LHCN-M2 (cell line): ENCODE measurements around the gene ACVR2B. TPM values are rescaled to one million over a fixed set of nuclear protein-coding genes. Genes with fewer than 3 reads are reported as not detected.

Experiments
- DNase-seq: peaks from one replicate; pipeline ENCODE4 v3.0.0-alpha.2; 2012; ENCODE audit warnings: low read depth
- total RNA-seq: library from RNA; depleted of rRNA; stranded (reverse); fragments of >200 nt; gene quantifications from 2 replicates; pipeline ENCODE4 v1.2.3, GENCODE V29; 2014; rRNA removed

Gene ACVR2B
- total RNA-seq, 1 experiment from 2014 or later: 1.7 TPM

DNA sequence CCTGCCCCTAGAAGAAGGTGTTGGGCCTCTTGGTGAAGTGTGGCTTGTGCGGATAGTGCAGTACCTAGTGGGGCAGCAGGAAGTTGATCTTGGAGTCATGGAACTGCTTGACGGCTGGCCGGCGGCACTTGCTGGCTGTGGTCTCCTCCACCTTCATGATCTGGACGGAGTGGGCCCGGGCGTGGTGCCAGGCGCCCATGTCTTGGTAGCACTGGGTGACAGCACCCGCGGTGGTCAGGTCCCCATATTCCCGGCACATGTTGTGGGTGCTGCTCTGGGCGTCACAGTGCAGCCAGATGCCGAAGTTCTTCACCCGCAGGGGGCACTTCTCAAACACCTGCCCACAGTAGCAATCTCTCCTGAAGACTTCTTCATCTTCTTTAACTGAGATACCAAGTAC is 73.1 kb downstream of the ACVR2B start:
- DNase-seq: no peak

DNA sequence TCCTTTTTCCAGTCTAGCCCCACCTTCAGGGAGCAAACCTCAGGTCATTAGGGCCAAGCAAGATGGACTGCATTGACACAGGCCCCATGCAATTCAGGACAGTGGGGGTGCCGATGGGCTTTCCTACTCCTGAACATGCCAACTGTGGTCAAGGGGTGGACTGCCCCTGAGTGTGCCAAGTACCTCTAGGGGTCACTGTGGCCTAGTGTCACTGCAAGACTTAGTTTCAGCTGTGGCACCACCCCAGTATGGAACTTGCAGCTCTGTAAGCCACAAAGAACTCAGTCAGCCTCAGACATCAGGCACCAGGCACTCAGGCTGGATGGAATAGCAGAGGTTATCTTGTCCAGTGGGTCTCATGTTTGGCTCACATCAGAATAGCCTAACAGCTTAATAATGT is 74.8 kb downstream of the ACVR2B start:
- peak; percentile 67 for DNase-seq

DNA sequence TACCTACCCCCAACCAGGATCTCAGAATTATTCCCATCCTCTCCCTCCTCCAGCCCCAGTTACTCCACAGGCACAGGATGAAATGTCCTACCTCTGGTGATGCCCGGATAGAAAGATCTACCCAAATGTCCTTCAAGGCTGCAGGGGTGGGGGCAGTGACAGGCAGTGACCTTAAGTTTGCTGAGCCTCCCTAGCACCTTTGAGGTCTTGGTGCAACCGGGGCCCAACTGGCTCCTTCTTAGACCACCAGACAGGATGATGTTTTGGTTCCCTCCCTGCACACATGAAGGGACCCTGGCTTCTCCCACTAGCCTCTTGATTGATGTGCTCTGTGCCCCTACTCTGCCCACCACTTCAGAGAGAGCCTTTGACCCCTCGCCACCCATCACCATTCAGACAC is 78.8 kb downstream of the ACVR2B start:
- no peak for DNase-seq

DNA sequence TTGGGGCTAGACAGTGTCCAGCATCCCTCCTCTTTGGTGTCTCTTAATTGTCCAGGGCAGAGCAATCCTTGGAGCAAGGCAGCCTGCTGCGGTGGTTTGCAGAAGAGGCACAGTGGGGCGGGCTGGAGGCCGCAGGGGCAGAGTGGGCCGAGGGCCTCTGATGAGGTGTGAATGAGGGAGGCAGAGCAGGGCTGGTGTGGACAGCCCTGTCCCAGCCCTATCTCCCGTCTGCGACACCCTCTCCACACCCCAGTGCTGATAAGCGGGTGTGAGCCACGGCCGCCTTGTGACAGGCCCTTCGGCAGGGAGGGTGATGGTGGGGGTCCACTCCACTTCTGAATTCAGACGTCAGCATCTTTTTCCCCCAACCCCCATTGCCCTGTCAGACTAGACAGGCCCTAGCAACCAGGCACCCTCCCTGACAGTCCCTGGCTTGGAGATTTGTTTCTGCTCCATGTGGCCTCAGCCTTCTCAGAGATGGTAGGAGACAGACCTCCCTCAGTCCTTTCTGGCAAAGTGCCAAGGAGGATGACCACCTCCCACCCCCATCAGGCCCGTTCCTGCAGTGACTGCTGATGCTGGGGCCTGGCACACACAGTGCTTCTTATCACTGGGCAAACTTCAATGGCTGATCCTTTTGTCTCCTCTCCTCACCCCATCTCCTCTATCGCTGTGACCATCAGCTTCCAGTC is 79.7 kb downstream of the ACVR2B start:
- DNase-seq: no peak

DNA sequence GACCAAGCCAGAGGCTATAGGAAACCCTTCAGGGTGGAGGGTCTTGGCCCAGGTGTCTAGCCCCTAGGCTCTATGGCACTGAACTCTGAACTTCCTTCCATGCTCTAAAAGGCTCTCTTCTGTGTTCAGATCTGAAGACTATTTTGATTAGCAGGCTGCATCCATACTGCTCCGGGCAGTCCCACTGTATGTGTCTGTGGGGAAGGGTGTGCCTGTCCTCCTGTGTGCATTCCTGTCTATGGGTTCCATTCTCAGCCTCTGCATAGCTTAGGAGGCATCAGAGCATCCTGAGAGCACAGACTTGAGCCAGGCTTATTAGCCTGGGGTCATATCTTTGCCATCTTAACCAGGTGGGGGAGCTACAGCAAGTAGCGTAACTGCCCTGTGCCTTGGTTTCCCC is 80.5 kb downstream of the ACVR2B start:
- no peak for DNase-seq

DNA sequence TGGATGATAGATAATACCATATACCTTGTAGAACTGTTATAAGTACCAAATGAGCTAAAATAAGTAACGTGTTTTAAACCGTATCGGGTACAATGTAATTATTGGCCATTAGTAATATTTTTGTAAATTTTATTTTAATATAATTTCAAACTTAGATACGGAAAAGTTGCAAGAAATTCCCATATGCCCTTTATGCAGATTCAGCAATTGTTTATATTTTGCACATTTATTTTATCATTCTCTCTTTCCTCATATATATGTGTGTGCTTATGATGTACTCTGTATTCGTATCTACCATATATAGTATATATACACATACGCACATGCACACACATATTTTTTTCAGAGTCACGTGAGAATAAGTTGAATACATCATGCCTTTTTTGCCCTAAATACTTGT is 80.9 kb downstream of the ACVR2B start:
- DNase-seq: no peak

DNA sequence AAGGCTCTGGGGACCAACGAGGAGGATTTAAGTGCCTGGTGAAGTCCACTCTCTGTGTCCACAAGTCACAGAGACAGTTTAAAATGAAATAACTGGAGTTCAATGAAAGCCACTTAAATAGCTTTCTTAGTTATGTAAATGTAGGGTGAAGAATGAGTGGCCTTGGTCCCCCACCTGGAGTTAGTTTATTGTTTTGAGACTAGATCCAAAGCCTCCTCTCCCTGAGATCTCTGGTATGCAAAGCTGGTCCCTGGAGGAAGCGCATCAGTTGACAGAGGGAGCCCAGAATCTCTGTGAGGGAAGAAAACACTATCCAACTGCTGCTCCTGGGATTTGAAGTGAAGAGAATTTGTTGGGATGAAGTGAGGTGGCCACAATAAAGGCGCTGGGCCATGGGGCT is 83.0 kb downstream of the ACVR2B start:
- DNase-seq: no peak

DNA sequence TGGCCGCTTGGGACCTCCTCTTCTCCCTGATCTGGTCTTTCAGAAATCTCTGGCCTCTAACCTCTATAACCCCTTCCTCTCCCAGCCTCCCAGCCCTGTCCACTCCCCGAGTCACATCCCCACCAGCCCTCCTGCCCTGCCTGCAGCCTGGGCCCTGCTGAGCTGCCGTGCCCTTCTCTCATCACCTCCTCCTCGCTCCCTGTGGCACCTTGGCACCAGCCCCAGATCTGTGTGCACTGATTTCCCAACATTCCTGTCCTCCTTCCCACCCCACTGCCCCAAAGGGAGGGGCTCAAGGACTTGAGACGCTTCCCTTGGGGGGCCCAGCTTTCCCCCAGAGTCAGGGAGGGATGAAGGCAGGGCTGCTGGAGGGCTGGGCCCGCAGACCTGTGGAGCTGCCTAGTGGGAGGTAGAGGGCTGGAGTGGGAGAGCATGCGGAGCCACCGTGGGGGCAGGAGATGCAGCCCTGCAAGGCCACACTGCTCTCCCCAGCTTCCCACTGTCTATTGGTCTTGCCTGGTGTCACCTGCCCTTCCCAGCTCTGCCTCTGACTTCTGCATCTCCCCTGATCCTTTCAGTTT is 85.2 kb downstream of the ACVR2B start:
- no peak for DNase-seq

DNA sequence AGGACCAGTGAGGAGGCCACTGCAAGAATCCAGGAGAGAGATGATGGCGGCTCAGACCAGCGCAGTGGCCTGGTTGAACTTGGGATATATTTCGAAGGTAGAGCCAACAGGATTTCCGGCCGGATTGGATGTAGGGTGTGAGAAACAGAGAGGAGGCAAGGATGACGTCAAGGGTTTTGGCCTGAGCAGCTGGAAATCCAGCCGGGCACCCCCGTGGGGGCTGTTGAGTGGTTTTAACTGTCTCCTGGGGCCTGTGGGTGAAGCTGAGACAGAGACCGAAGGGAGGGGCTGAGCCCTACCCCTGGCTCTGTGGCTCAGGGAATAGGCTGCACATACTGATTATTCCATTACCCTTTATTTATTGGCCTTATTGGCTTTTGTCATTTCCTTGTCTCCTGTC is 88.1 kb downstream of the ACVR2B start:
- DNase-seq: peak; percentile 98

Other genes starting within 250 kb of the ACVR2B start
- gene SLC22A13, start 188.1 kb upstream of the ACVR2B start, total RNA-seq: 0.29 and 1.2 TPM in 2 replicates
- gene SLC22A14, start 171.6 kb upstream of the ACVR2B start, total RNA-seq: not detected in 2 replicates
- gene XYLB, start 107.1 kb upstream of the ACVR2B start, total RNA-seq: 2.2 and 3.0 TPM in 2 replicates
- gene EXOG, start 42.5 kb downstream of the ACVR2B start, total RNA-seq: 21.4 and 22.6 TPM in 2 replicates
- gene SCN5A, start 195.8 kb downstream of the ACVR2B start, total RNA-seq: 39.0 and 45.9 TPM in 2 replicates